IPS-18a (cell line): ENCODE measurements around the gene APOLD1.
"Not testable (repeated sequence)": the region's sequence is repeated elsewhere in the genome, so short reads cannot be mapped to it uniquely, and the experiment has no call there.

Experiments used
- H3K27ac ChIP-seq: one replicate; pipeline ENCODE4 v1.5.1; 2013; ENCODE audit warnings: low read length
- H3K27me3 ChIP-seq: one replicate; pipeline ENCODE4 v1.6.1; 2013; ENCODE audit warnings: mild to moderate bottlenecking, low read length; ENCODE audit not compliant: control insufficient read depth, insufficient read depth
- H3K36me3 ChIP-seq: one replicate; pipeline ENCODE4 v1.6.1; 2013; ENCODE audit warnings: low read depth, low read length; ENCODE audit not compliant: control insufficient read depth
- H3K4me1 ChIP-seq: one replicate; pipeline ENCODE4 v1.6.1; 2013; ENCODE audit warnings: low read depth, low read length; ENCODE audit not compliant: control insufficient read depth
- H3K4me3 ChIP-seq: one replicate; pipeline ENCODE4 v1.5.1; 2013; ENCODE audit warnings: low read length
- H3K9ac ChIP-seq: one replicate; pipeline ENCODE4 v1.6.1; 2013; ENCODE audit warnings: mild to moderate bottlenecking, low read length, moderate library complexity
- H3K9me3 ChIP-seq: one replicate; pipeline ENCODE4 v1.6.1; 2013; ENCODE audit warnings: low read depth, low read length; ENCODE audit not compliant: control insufficient read depth

Gene APOLD1

GRCh38 chr12:12800406-12801180 lies 15.1 kb downstream of the APOLD1 start:
- H3K9ac ChIP-seq = no peak overlapping the region
- H3K4me1 ChIP-seq = peaks cover 4% of the 10 kb centered on the region
- H3K4me3 ChIP-seq = no peak overlapping the region
- H3K27ac ChIP-seq = no peak overlapping the region
- no peaks in the 10 kb centered on the region for H3K27me3 ChIP-seq
- H3K36me3 ChIP-seq = no peaks in the 10 kb centered on the region
- H3K9me3 ChIP-seq = no peaks in the 10 kb centered on the region

GRCh38 chr12:12801656-12802055 lies 16.2 kb downstream of the APOLD1 start:
- not testable (repeated sequence) for H3K4me3 ChIP-seq, H3K36me3 ChIP-seq, H3K9me3 ChIP-seq, H3K4me1 ChIP-seq, H3K27ac ChIP-seq, H3K27me3 ChIP-seq, H3K9ac ChIP-seq

- Histone ChIP-seq H3K27me3 (no peaks in the 10 kb centered on the region), H3K9ac (no peak overlapping the region), H3K4me3 (no peak overlapping the region), H3K9me3 (no peaks in the 10 kb centered on the region), H3K27ac (no peak overlapping the region), H3K36me3 (no peaks in the 10 kb centered on the region), H3K4me1 (peaks cover 4% of the 10 kb centered on the region)
Observed at GRCh38 chr12:12803186-12803585, 17.7 kb downstream of the APOLD1 start.

- H3K4me3 ChIP-seq = no peak overlapping the region
- no peaks in the 10 kb centered on the region for H3K9me3 ChIP-seq
- H3K27ac ChIP-seq = no peak overlapping the region
- no peaks in the 10 kb centered on the region for H3K27me3 ChIP-seq
- peaks cover 4% of the 10 kb centered on the region for H3K4me1 ChIP-seq
- H3K36me3 ChIP-seq = no peaks in the 10 kb centered on the region
- H3K9ac ChIP-seq = no peak overlapping the region
Observed at GRCh38 chr12:12804011-12804410, 18.6 kb downstream of the APOLD1 start.

GRCh38 chr12:12804432-12804886 lies 19.0 kb downstream of the APOLD1 start:
- no peaks in the 10 kb centered on the region for H3K36me3 ChIP-seq
- H3K9me3 ChIP-seq = no peaks in the 10 kb centered on the region
- no peak overlapping the region for H3K27ac ChIP-seq
- no peak overlapping the region for H3K4me3 ChIP-seq
- H3K4me1 ChIP-seq = peaks cover 2% of the 10 kb centered on the region
- no peak overlapping the region for H3K9ac ChIP-seq
- no peaks in the 10 kb centered on the region for H3K27me3 ChIP-seq

GRCh38 chr12:12806784-12807516 lies 21.5 kb downstream of the APOLD1 start:
- Histone ChIP-seq H3K27ac (no peak overlapping the region), H3K9ac (no peak overlapping the region), H3K4me1 (no peaks in the 10 kb centered on the region), H3K27me3 (no peaks in the 10 kb centered on the region), H3K4me3 (no peak overlapping the region), H3K36me3 (no peaks in the 10 kb centered on the region), H3K9me3 (no peaks in the 10 kb centered on the region)

GRCh38 chr12:12807517-12807903 lies 22.1 kb downstream of the APOLD1 start:
- not testable (repeated sequence) for H3K9ac ChIP-seq, H3K4me3 ChIP-seq, H3K27me3 ChIP-seq, H3K4me1 ChIP-seq, H3K36me3 ChIP-seq, H3K27ac ChIP-seq, H3K9me3 ChIP-seq

- no peaks in the 10 kb centered on the region for H3K4me1 ChIP-seq
- no peak overlapping the region for H3K9ac ChIP-seq
- no peaks in the 10 kb centered on the region for H3K27me3 ChIP-seq
- H3K27ac ChIP-seq = no peak overlapping the region
- H3K4me3 ChIP-seq = no peak overlapping the region
- H3K36me3 ChIP-seq = no peaks in the 10 kb centered on the region
- no peaks in the 10 kb centered on the region for H3K9me3 ChIP-seq
Observed at GRCh38 chr12:12807970-12808702, 22.7 kb downstream of the APOLD1 start.

GRCh38 chr12:12810553-12811021 lies 25.1 kb downstream of the APOLD1 start:
- H3K4me1 ChIP-seq = no peaks in the 10 kb centered on the region
- H3K27ac ChIP-seq = no peak overlapping the region

GRCh38 chr12:12811343-12811742 lies 25.9 kb downstream of the APOLD1 start:
- H3K9ac ChIP-seq = no peak overlapping the region
- H3K27ac ChIP-seq = no peak overlapping the region
- no peaks in the 10 kb centered on the region for H3K27me3 ChIP-seq
- no peaks in the 10 kb centered on the region for H3K9me3 ChIP-seq
- H3K36me3 ChIP-seq = peaks cover 8% of the 10 kb centered on the region
- no peaks in the 10 kb centered on the region for H3K4me1 ChIP-seq
- no peak overlapping the region for H3K4me3 ChIP-seq

More at GRCh38 chr12:12810553-12811021, 25.1 kb downstream of the APOLD1 start:
- Histone ChIP-seq H3K4me3 (no peak overlapping the region), H3K27me3 (no peaks in the 10 kb centered on the region), H3K9me3 (no peaks in the 10 kb centered on the region), H3K36me3 (peaks cover 4% of the 10 kb centered on the region), H3K9ac (no peak overlapping the region)

GRCh38 chr12:12812174-12812573 lies 26.7 kb downstream of the APOLD1 start:
- H3K36me3 ChIP-seq = peaks cover 8% of the 10 kb centered on the region
- H3K4me3 ChIP-seq = no peak overlapping the region
- H3K9ac ChIP-seq = no peak overlapping the region
- H3K27ac ChIP-seq = no peak overlapping the region
- no peaks in the 10 kb centered on the region for H3K4me1 ChIP-seq
- no peaks in the 10 kb centered on the region for H3K27me3 ChIP-seq
- H3K9me3 ChIP-seq = no peaks in the 10 kb centered on the region
